WTC11 (cell line): ENCODE data around the gene IFNA21. TPM values are rescaled to one million over a fixed set of nuclear protein-coding genes. Genes with fewer than 3 reads are reported as not detected.

Experiments used
- ATAC-seq: fragments of 200-7000 bp; cut with Tn5 transposase; 2 replicates; pipeline ENCODE4 v1.10.0; 2021; ENCODE audit warnings: mild to moderate bottlenecking, moderate library complexity
- CTCF ChIA-PET: fragments of 300-600 bp; sonication (Branson Sonifier 250); formaldehyde crosslinking; loops from one replicate; lab custom pipeline; 2021; ENCODE audit warnings: antibody characterized with exemption; lab: Charles Lee
- POLR2A ChIA-PET: fragments of 350-600 bp; sonication (Branson Sonifier 250); formaldehyde crosslinking; loops from one replicate; lab custom pipeline; 2021; ENCODE audit warnings: antibody characterized with exemption; lab: Charles Lee
- DNase-seq: peaks from one replicate; pipeline ENCODE4 v3.0.0; 2021; ENCODE audit warnings: low spot score
- H3K27ac Mint-ChIP-seq: 2 replicates; pipeline ENCODE4 v1.8.0; 2021; ENCODE audit warnings: mixed read lengths
- H3K27me3 Mint-ChIP-seq: 2 replicates; pipeline ENCODE4 v1.8.0; 2021; ENCODE audit warnings: low read depth, mild to moderate bottlenecking, moderate library complexity, mixed read lengths
- H3K36me3 Mint-ChIP-seq: 2 replicates; pipeline ENCODE4 v1.8.0; 2021; ENCODE audit warnings: mixed read lengths
- H3K4me1 Mint-ChIP-seq: 2 replicates; pipeline ENCODE4 v1.8.0; 2022; ENCODE audit warnings: mixed read lengths
- H3K4me3 Mint-ChIP-seq: 2 replicates; pipeline ENCODE4 v1.8.0; 2021; ENCODE audit warnings: mild to moderate bottlenecking, moderate library complexity, mixed read lengths
- H3K9me3 Mint-ChIP-seq: 2 replicates; pipeline ENCODE4 v1.8.0; 2021; ENCODE audit warnings: mixed read lengths
- ATF6 ChIP-seq: sonication (generic); formaldehyde crosslinking; IDR thresholded peaks from 2 replicates; pipeline ENCODE4 v1.8.1; 2023; ENCODE audit warnings: mild to moderate bottlenecking, missing genetic modification reagents
- CBFB ChIP-seq: sonication (generic); formaldehyde crosslinking; IDR thresholded peaks from 2 replicates; pipeline ENCODE4 v1.8.1; 2022; ENCODE audit warnings: mild to moderate bottlenecking, low read depth, missing genetic modification reagents
- E2F4 ChIP-seq: sonication (generic); formaldehyde crosslinking; IDR thresholded peaks from 2 replicates; pipeline ENCODE4 v1.8.1; 2022; ENCODE audit warnings: low read depth, mild to moderate bottlenecking, moderate library complexity, missing genetic modification reagents, borderline replicate concordance
- ESRRA ChIP-seq: sonication (generic); formaldehyde crosslinking; IDR thresholded peaks from 2 replicates; pipeline ENCODE4 v1.8.1; 2022; ENCODE audit warnings: mild to moderate bottlenecking, missing genetic modification reagents, borderline replicate concordance
- FOXP4 ChIP-seq: sonication (generic); formaldehyde crosslinking; IDR thresholded peaks from 2 replicates; pipeline ENCODE4 v1.8.0; 2022; ENCODE audit warnings: mild to moderate bottlenecking, missing genetic modification reagents
- IRF1 ChIP-seq: sonication (generic); formaldehyde crosslinking; IDR thresholded peaks from 2 replicates; pipeline ENCODE4 v1.8.0; 2023; ENCODE audit warnings: missing genetic modification reagents
- JUN ChIP-seq: sonication (generic); formaldehyde crosslinking; IDR thresholded peaks from 2 replicates; pipeline ENCODE4 v1.8.0; 2023; ENCODE audit warnings: mild to moderate bottlenecking, missing genetic modification reagents
- KAT7 ChIP-seq: sonication (generic); formaldehyde crosslinking; IDR thresholded peaks from 2 replicates; pipeline ENCODE4 v1.8.1; 2023; ENCODE audit warnings: missing genetic modification reagents, mild to moderate bottlenecking, borderline replicate concordance
- MAX ChIP-seq: sonication (generic); formaldehyde crosslinking; IDR thresholded peaks from 2 replicates; pipeline ENCODE4 v1.8.0; 2022; ENCODE audit warnings: mild to moderate bottlenecking, missing genetic modification reagents
- MYBL2 ChIP-seq: sonication (generic); formaldehyde crosslinking; IDR thresholded peaks from 2 replicates; pipeline ENCODE4 v1.8.1; 2023; ENCODE audit warnings: mild to moderate bottlenecking, moderate library complexity, missing genetic modification reagents
- NFE2L1 ChIP-seq: sonication (generic); formaldehyde crosslinking; IDR thresholded peaks from 2 replicates; pipeline ENCODE4 v1.8.1; 2023; ENCODE audit warnings: missing genetic modification reagents
- PRDM15 ChIP-seq: sonication (generic); formaldehyde crosslinking; IDR thresholded peaks from 2 replicates; pipeline ENCODE4 v1.8.0; 2022; ENCODE audit warnings: missing genetic modification reagents
- SOX15 ChIP-seq: fragments of 250-450 bp; sonication (Bioruptor Pico); IDR thresholded peaks from 2 replicates; pipeline ENCODE4 v1.9.0; 2021; ENCODE audit warnings: mild to moderate bottlenecking
- TCF7 ChIP-seq: sonication (generic); formaldehyde crosslinking; IDR thresholded peaks from 2 replicates; pipeline ENCODE4 v1.8.0; 2022; ENCODE audit warnings: mild to moderate bottlenecking, low read depth, missing genetic modification reagents, moderate library complexity
- TEAD1 ChIP-seq: sonication (generic); formaldehyde crosslinking; IDR thresholded peaks from 2 replicates; pipeline ENCODE4 v1.8.0; 2022; ENCODE audit warnings: mild to moderate bottlenecking, missing genetic modification reagents
- ZNF425 ChIP-seq: fragments of 250-450 bp; sonication (Bioruptor Pico); conservative IDR thresholded peaks from 2 replicates; pipeline ENCODE4 v1.9.0; 2021; ENCODE audit warnings: mild to moderate bottlenecking
- total RNA-seq: library from RNA; stranded (reverse); gene quantifications from 3 replicates; pipeline ENCODE4 v1.2.3, GENCODE V29; 2021

The IFNA21 gene
- total RNA-seq, 1 experiment from 2014 or later: not detected

- H3K9me3 Mint-ChIP-seq: no peaks in the 10 kb centered on the region
- DNase-seq (no peak), ATAC-seq (peak; percentile 95)
- H3K4me3 Mint-ChIP-seq: no peak within 1 kb of the TSS
- CTCF ChIA-PET: interaction anchor here (0.6 to 1.6 kb wide), 4 partner anchors 10 to 177 kb away, joined by 3 to 7 read pairs (median 4); no protein-coding TSS in a partner anchor
- TF ChIP-seq E2F4 (CRISPR knock-in tag) (no peak), TEAD1 (no peak), TCF7 (CRISPR knock-in tag) (no peak), ZNF425 (CRISPR knock-in tag) (no peak), CBFB (no peak), NFE2L1 (CRISPR knock-in tag) (no peak), ATF6 (CRISPR knock-in tag) (no peak), ESRRA (CRISPR knock-in tag) (no peak), KAT7 (CRISPR knock-in tag) (no peak), FOXP4 (no peak), MYBL2 (no peak), PRDM15 (CRISPR knock-in tag) (no peak), JUN (CRISPR knock-in tag) (no peak), MAX (CRISPR knock-in tag) (no peak), SOX15 (CRISPR knock-in tag) (no peak), IRF1 (CRISPR knock-in tag) (no peak)
- no peaks in the 10 kb centered on the region for H3K27me3 Mint-ChIP-seq
- POLR2A ChIA-PET: no interaction called here
- H3K27ac Mint-ChIP-seq: no peak within 1 kb of the TSS
- no peaks in the 10 kb centered on the region for H3K36me3 Mint-ChIP-seq
- no peaks in the 10 kb centered on the region for H3K4me1 Mint-ChIP-seq
These were observed 25.0 kb downstream of the IFNA21 start, which contains the start of gene IFNW1 for GRCh38 chr9:21141427-21141882. Gene IFNW1 (minus strand): TSS chr9:21141832. CDS start chr9:21141570, 262 bp downstream.
